HepG2 (cell line): ENCODE data around the gene CEP44. TPM values are rescaled to one million over a fixed set of nuclear protein-coding genes. Genes with fewer than 3 reads are reported as not detected.

Experiments
- ATAC-seq: fragments of 200-7000 bp; cut with Tn5 transposase; 3 replicates; pipeline ENCODE4 v1.9.1; 2020; ENCODE audit warnings: mild to moderate bottlenecking, moderate library complexity
- BruUV-seq: library from RNA; stranded (reverse); fragments of 400-500 nt; replicated peaks from 2 replicates; lab custom pipeline; 2021; lab: Mats Ljungman, UMichigan
- CTCF ChIA-PET: fragments of 300-600 bp; formaldehyde crosslinking; extraction: SDS; loops from one replicate; lab custom pipeline; 2021; ENCODE audit warnings: low total read pairs, inconsistent platforms, low intra/inter-chr PET ratio; lab: Yijun Ruan, JAX
- POLR2A ChIA-PET: fragments of 350-600 bp; sonication (Branson Sonifier 250); formaldehyde crosslinking; loops from one replicate; lab custom pipeline; 2020; ENCODE audit warnings: antibody characterized with exemption, inconsistent platforms; lab: Yijun Ruan, JAX
- DNase-seq: peaks from one replicate; pipeline ENCODE4 v3.0.0-alpha.2; 2015; ENCODE audit warnings: low spot score
- FAIRE-seq: peaks from 3 replicates; lab custom pipeline; 2011; peaks lifted over from hg19 to GRCh38; lab: Jason Lieb, UNC
- H2AFZ ChIP-seq: one replicate; pipeline ENCODE4 v1.6.1; 2011; ENCODE audit warnings: low read length, inconsistent platforms
- H3K27ac ChIP-seq: fragments of 300-600 bp; 3 replicates; pipeline ENCODE4 v1.8.0; 2011; ENCODE audit warnings: mixed run types, mild to moderate bottlenecking, mixed read lengths, low read length, inconsistent platforms; ENCODE audit not compliant: insufficient read depth; ENCODE audit errors: extremely low read length
- H3K27me3 ChIP-seq, 2 experiments: fragments of 200-600 bp in 1 of 2; 2 replicates in 1 of 2; 3 replicates in 1 of 2; pipeline versions ENCODE4 v1.6.0 to v1.8.0; 2011; ENCODE audit warnings: low read length in 2 of 2, mild to moderate bottlenecking in 2 of 2, moderate library complexity in 2 of 2, inconsistent platforms in 1 of 2; ENCODE audit not compliant: insufficient read depth in 2 of 2, control insufficient read depth in 1 of 2
- H3K36me3 ChIP-seq, 2 experiments: fragments of 200-600 bp in 1 of 2; replicated peaks in 1 of 2; 2 replicates in 1 of 2; 3 replicates in 1 of 2; pipeline versions ENCODE4 v1.5.1 to v1.8.0; 2011; ENCODE audit warnings: low read length in 2 of 2, inconsistent platforms in 1 of 2; ENCODE audit not compliant: insufficient read depth in 2 of 2, control insufficient read depth in 1 of 2
- H3K4me1 ChIP-seq: 2 replicates; pipeline ENCODE4 v1.5.1; 2012; ENCODE audit warnings: low read length, inconsistent platforms; ENCODE audit not compliant: insufficient read depth
- H3K4me2 ChIP-seq: 2 replicates; pipeline ENCODE4 v1.6.0; 2011; ENCODE audit warnings: low read depth, low read length, inconsistent platforms
- H3K4me3 ChIP-seq, 3 experiments: fragments of 200-600 bp in 1 of 3; sonication (generic), shearing (Covaris generic) in 1 of 3; replicated peaks in 1 of 3; 2 replicates each; pipeline ENCODE4 v1.5.1; 2011 to 2016; ENCODE audit warnings: low read length in 3 of 3, inconsistent platforms in 2 of 3, low read depth in 2 of 3, mild to moderate bottlenecking in 2 of 3, control low read depth in 1 of 3, mixed read lengths in 1 of 3; ENCODE audit not compliant: insufficient read depth in 1 of 3
- H3K79me2 ChIP-seq: one replicate; pipeline ENCODE4 v1.6.1; 2011; ENCODE audit warnings: low read length, inconsistent platforms; ENCODE audit not compliant: insufficient read depth
- H3K9ac ChIP-seq: 2 replicates; pipeline ENCODE4 v1.6.0; 2011; ENCODE audit warnings: mild to moderate bottlenecking, low read depth, low read length, inconsistent platforms; ENCODE audit not compliant: insufficient read depth
- H3K9me3 ChIP-seq: 2 replicates; pipeline ENCODE4 v1.5.1; 2012; ENCODE audit warnings: mild to moderate bottlenecking, low read length
- H4K20me1 ChIP-seq: 2 replicates; pipeline ENCODE4 v1.6.0; 2011; ENCODE audit warnings: inconsistent platforms, mild to moderate bottlenecking, low read length, moderate library complexity; ENCODE audit not compliant: insufficient read depth
- ATF7 ChIP-seq, 2 experiments: fragments of 450-650 bp in 1 of 2; sonication (generic) in 1 of 2; formaldehyde crosslinking in 1 of 2; IDR thresholded peaks; 2 replicates each; pipeline versions ENCODE4 v1.4.0 to v1.6.1; 2016 to 2020; ENCODE audit warnings: antibody characterized with exemption in 1 of 2, mild to moderate bottlenecking in 1 of 2, missing genetic modification reagents in 1 of 2
- CHD4 ChIP-seq: fragments of 200-600 bp; sonication (generic); IDR thresholded peaks from 2 replicates; pipeline ENCODE4 v1.7.0; 2017; ENCODE audit warnings: mild to moderate bottlenecking, low read length, borderline replicate concordance
- CREBL2 ChIP-seq: sonication (generic); formaldehyde crosslinking; IDR thresholded peaks from 2 replicates; pipeline ENCODE4 v1.8.1; 2023; ENCODE audit warnings: missing genetic modification reagents, mild to moderate bottlenecking, borderline replicate concordance
- JARID2 ChIP-seq: sonication (generic); formaldehyde crosslinking; IDR thresholded peaks from 2 replicates; pipeline ENCODE4 v1.8.1; 2023; ENCODE audit warnings: missing genetic modification reagents, inconsistent platforms; ENCODE audit not compliant: insufficient replicate concordance
- NBN ChIP-seq: fragments of 450-650 bp; conservative IDR thresholded peaks from 2 replicates; pipeline ENCODE4 v1.6.1; 2017
- PRDM15 ChIP-seq: sonication (generic); formaldehyde crosslinking; IDR thresholded peaks from 2 replicates; pipeline ENCODE4 v1.4.0; 2020; ENCODE audit warnings: missing genetic modification reagents
- PRMT3 ChIP-seq: sonication (generic); formaldehyde crosslinking; IDR thresholded peaks from 2 replicates; pipeline ENCODE4 v1.8.1; 2022; ENCODE audit warnings: low read depth, mild to moderate bottlenecking, moderate library complexity, missing genetic modification reagents, borderline replicate concordance
- RARG ChIP-seq: sonication (generic); formaldehyde crosslinking; IDR thresholded peaks from 2 replicates; pipeline ENCODE4 v1.4.0; 2020; ENCODE audit warnings: low read depth, mild to moderate bottlenecking, missing genetic modification reagents
- RBAK ChIP-seq: sonication (generic); formaldehyde crosslinking; IDR thresholded peaks from 2 replicates; pipeline ENCODE4 v1.5.1; 2020; ENCODE audit warnings: mild to moderate bottlenecking, missing genetic modification reagents
- XRCC5 ChIP-seq: fragments of 200-400 bp; formaldehyde crosslinking; optimal IDR thresholded peaks from 2 replicates; pipeline ENCODE3; 2017; ENCODE audit warnings: mild to moderate bottlenecking, low read length
- ZNF337 ChIP-seq: sonication (generic); formaldehyde crosslinking; IDR thresholded peaks from 2 replicates; pipeline ENCODE4 v1.5.1; 2020; ENCODE audit warnings: missing genetic modification reagents, low read depth, mild to moderate bottlenecking, borderline replicate concordance
- ZNF569 ChIP-seq: sonication (generic); formaldehyde crosslinking; IDR thresholded peaks from 2 replicates; pipeline ENCODE4 v1.5.0; 2020; ENCODE audit warnings: mild to moderate bottlenecking, missing genetic modification reagents, moderate library complexity, borderline replicate concordance
- ZNF674 ChIP-seq: sonication (generic); formaldehyde crosslinking; IDR thresholded peaks from 2 replicates; pipeline ENCODE4 v1.5.0; 2020; ENCODE audit warnings: low read depth, mild to moderate bottlenecking, missing genetic modification reagents
- WGBS: methylation state at CpG from one replicate; pipeline ENCODE4 v1.1.6; 2017; ENCODE audit warnings: low lambda C conversion rate; 5-methylcytosine and 5-hydroxymethylcytosine counted together
- in situ Hi-C: cut with HindIII; loops from 2 replicates; pipeline ENCODE4 v1.10.0; 2017; ENCODE audit warnings: low pct_unique_long_range_greater_than_20kb; ENCODE audit not compliant: extremely low pct_ligation_motif_present
- intact Hi-C: fragments of 100-400 bp; cut with micrococcal nuclease; formaldehyde crosslinking; loops from one replicate; pipeline ENCODE4 v1.10.0; 2022; ENCODE audit not compliant: unreplicated experiment
- polyA plus RNA-seq, 8 experiments: library from polyadenylated mRNA; depleted of rRNA in 3 of 8; stranded (reverse) in 7 of 8; unstranded in 1 of 8; fragments of >200 nt; fragmentation: Illumina TruSeq in 4 of 8; extraction: Trizol in 4 of 8; gene quantifications; 2 replicates each; pipeline versions ENCODE4 v1.2.1 to v1.2.3, GENCODE V29; 2011 to 2016; ENCODE audit warnings: low read depth in 4 of 8, missing spikeins in 1 of 8, mixed read lengths in 1 of 8; ENCODE audit not compliant: insufficient read depth in 1 of 8
- total RNA-seq, 5 experiments: library from RNA; depleted of rRNA; stranded (reverse); fragments of >200 nt; fragmentation: Illumina TruSeq; extraction: Trizol; gene quantifications; 2 replicates each; pipeline ENCODE4 v1.2.3, GENCODE V29; 2016; ENCODE audit warnings: low read depth in 1 of 5
- TF ChIP-seq, protein P1 (sequence below): sonication (generic); formaldehyde crosslinking; IDR thresholded peaks from 2 replicates; pipeline ENCODE4 v1.5.0; 2020; ENCODE audit warnings: missing genetic modification reagents
- TF ChIP-seq, protein P2 (sequence below): sonication (generic); formaldehyde crosslinking; IDR thresholded peaks from 2 replicates; pipeline ENCODE4 v1.4.0; 2020; ENCODE audit warnings: mild to moderate bottlenecking, missing genetic modification reagents
- TF ChIP-seq, protein P3 (sequence below): sonication (generic); formaldehyde crosslinking; IDR thresholded peaks from 2 replicates; pipeline ENCODE4 v1.5.0; 2020; ENCODE audit warnings: missing genetic modification reagents, mild to moderate bottlenecking, borderline replicate concordance
- TF ChIP-seq, protein P4 (sequence below): sonication (generic); formaldehyde crosslinking; IDR thresholded peaks from 2 replicates; pipeline ENCODE4 v1.4.0; 2020; ENCODE audit warnings: mild to moderate bottlenecking, missing genetic modification reagents

CEP44 gene
- total and polyA plus RNA-seq, 2 of the 13 experiments (the other 11 are each of a cell fraction or from before 2014, with no cell fraction given) = 5.5 to 11.9 TPM

DNA sequence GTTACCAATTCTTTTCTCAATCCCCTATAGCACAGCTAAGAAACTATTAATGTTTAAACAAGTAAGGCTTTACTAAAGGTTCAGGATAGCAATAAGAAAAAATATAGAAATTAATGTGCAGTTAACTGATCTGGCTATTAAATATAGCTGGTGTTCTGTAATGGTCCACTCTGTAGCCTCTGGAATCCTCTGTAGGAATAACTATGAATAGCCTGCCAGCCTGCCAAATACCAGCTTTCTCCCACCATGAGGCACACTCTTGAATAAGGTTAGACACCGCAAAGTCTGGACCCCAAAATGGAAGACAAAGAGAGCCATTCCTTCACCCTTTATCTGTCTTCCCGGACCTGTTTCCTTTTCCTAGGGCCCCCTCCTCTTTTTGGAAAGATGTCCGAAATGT is 30.6 kb downstream of the CEP44 start:
- peaks cover 3% of the 10 kb centered on the region in 2 experiments; a peak in 3 of 5 replicates for H3K36me3 ChIP-seq
- CTCF ChIA-PET = no interaction called here
- no peak overlapping the region for H2AFZ ChIP-seq
- no peaks in the 10 kb centered on the region for H3K27me3 ChIP-seq
- 95% methylated on average over 3 of the region's 3 CpGs for WGBS
- no peak overlapping the region for H3K27ac ChIP-seq
- DNase-seq (no peak), ATAC-seq (no peak), FAIRE-seq (no peak)
- H3K4me3 ChIP-seq = no peak overlapping the region
- no peaks in the 10 kb centered on the region for H4K20me1 ChIP-seq
- BruUV-seq = no TSS peak
- in situ Hi-C loops = no loop called here
- no peaks in the 10 kb centered on the region for H3K9me3 ChIP-seq
- no peaks in the 10 kb centered on the region for H3K79me2 ChIP-seq
- no peaks in the 10 kb centered on the region for H3K4me1 ChIP-seq
- no peak overlapping the region for H3K4me2 ChIP-seq
- H3K9ac ChIP-seq = no peak overlapping the region
- POLR2A ChIA-PET = no interaction called here
- intact Hi-C loops = no loop called here
- no peak for TF ChIP-seq XRCC5
- TF ChIP-seq, protein P1, sequence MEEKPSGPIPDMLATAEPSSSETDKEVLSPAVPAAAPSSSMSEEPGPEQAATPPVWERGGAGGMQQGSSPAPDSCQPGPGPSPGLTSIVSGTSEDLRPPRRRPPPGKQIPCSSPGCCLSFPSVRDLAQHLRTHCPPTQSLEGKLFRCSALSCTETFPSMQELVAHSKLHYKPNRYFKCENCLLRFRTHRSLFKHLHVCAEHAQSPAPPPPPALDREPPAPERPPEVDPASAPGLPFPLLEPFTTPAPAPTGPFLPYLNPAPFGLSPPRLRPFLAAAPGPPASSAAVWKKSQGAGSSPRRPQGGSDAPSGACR (CRISPR knock-in tag) = no peak
- no peak for TF ChIP-seq ZNF674 (CRISPR knock-in tag)
- no peak for TF ChIP-seq PRDM15 (CRISPR knock-in tag)
- TF ChIP-seq, protein P2, sequence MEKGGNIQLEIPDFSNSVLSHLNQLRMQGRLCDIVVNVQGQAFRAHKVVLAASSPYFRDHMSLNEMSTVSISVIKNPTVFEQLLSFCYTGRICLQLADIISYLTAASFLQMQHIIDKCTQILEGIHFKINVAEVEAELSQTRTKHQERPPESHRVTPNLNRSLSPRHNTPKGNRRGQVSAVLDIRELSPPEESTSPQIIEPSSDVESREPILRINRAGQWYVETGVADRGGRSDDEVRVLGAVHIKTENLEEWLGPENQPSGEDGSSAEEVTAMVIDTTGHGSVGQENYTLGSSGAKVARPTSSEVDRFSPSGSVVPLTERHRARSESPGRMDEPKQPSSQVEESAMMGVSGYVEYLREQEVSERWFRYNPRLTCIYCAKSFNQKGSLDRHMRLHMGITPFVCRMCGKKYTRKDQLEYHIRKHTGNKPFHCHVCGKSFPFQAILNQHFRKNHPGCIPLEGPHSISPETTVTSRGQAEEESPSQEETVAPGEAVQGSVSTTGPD (CRISPR knock-in tag) = no peak
- TF ChIP-seq RARG = no peak
- TF ChIP-seq PRMT3 (CRISPR knock-in tag) = no peak
- no peak for TF ChIP-seq NBN
- no peak for TF ChIP-seq ZNF569 (CRISPR knock-in tag)
- TF ChIP-seq RBAK = no peak
- no peak for TF ChIP-seq ZNF337 (CRISPR knock-in tag)
- TF ChIP-seq JARID2 = no peak
- no peak for TF ChIP-seq ATF7 (IDR thresholded peaks at IDR 0.05)
- no peak for TF ChIP-seq ATF7 (CRISPR knock-in tag; IDR thresholded peaks at IDR 0.05)
- TF ChIP-seq, protein P3, sequence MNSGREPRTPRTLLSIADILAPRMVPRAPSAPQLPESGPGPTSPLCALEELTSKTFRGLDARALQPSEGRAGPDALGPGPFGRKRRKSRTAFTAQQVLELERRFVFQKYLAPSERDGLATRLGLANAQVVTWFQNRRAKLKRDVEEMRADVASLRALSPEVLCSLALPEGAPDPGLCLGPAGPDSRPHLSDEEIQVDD (CRISPR knock-in tag) = no peak
- TF ChIP-seq CREBL2 (CRISPR knock-in tag) = no peak
- TF ChIP-seq, protein P4, sequence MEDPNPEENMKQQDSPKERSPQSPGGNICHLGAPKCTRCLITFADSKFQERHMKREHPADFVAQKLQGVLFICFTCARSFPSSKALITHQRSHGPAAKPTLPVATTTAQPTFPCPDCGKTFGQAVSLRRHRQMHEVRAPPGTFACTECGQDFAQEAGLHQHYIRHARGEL = no peak
- TF ChIP-seq CHD4 = no peak
